HAP-1 (cell line): ENCODE data around the gene KRT83.
"Not testable (repeated sequence)": the region's sequence is repeated elsewhere in the genome, so short reads cannot be mapped to it uniquely, and the experiment has no call there.

Source experiments
- DNase-seq, 2 experiments: peaks; one replicate each; pipeline ENCODE4 v3.0.0-alpha.2; 2016 to 2020; ENCODE audit warnings: low spot score in 2 of 2
- H3K27me3 ChIP-seq: fragments of 250-450 bp; sonication (Bioruptor Pico); 2 replicates; pipeline ENCODE4 v1.5.1; 2020; ENCODE audit warnings: low read depth, mild to moderate bottlenecking, moderate library complexity
- H3K36me3 ChIP-seq: fragments of 250-450 bp; sonication (Bioruptor Pico); replicated peaks from 2 replicates; pipeline ENCODE4 v1.5.1; 2020; ENCODE audit warnings: mild to moderate bottlenecking
- H3K4me1 ChIP-seq: fragments of 250-450 bp; sonication (Bioruptor Pico); 2 replicates; pipeline ENCODE4 v1.5.1; 2020; ENCODE audit warnings: mild to moderate bottlenecking
- H3K4me3 ChIP-seq: fragments of 250-450 bp; sonication (Bioruptor Pico); 2 replicates; pipeline ENCODE4 v1.5.1; 2020; ENCODE audit warnings: mild to moderate bottlenecking, moderate library complexity
- H3K9me3 ChIP-seq: fragments of 250-450 bp; sonication (Bioruptor Pico); 2 replicates; pipeline ENCODE4 v1.5.1; 2020; ENCODE audit warnings: mild to moderate bottlenecking, moderate library complexity
- in situ Hi-C: fragments of 300-500 bp; cut with MboI; formaldehyde crosslinking; loops from 3 replicates; pipeline ENCODE4 v1.14.3; 2020; ENCODE audit warnings: low sequenced_read_pairs, inconsistent platforms, mixed read lengths

KRT83 gene

GRCh38 chr12:52290483-52291134 lies 30.6 kb downstream of the KRT83 start:
- H3K27me3 ChIP-seq, H3K36me3 ChIP-seq, DNase-seq, H3K4me1 ChIP-seq, H3K4me3 ChIP-seq, H3K9me3 ChIP-seq, in situ Hi-C loops: not testable (repeated sequence)

GRCh38 chr12:52287816-52288805 lies 33.1 kb downstream of the KRT83 start:
- H3K4me3 ChIP-seq, in situ Hi-C loops, DNase-seq: not testable (repeated sequence)

GRCh38 chr12:52286857-52287785 lies 34.1 kb downstream of the KRT83 start:
- not testable (repeated sequence) for H3K4me1 ChIP-seq

More at GRCh38 chr12:52287816-52288805, 33.1 kb downstream of the KRT83 start:
- not testable (repeated sequence) for H3K36me3 ChIP-seq, H3K9me3 ChIP-seq, H3K4me1 ChIP-seq, H3K27me3 ChIP-seq

GRCh38 chr12:52285851-52286530 lies 35.2 kb downstream of the KRT83 start:
- in situ Hi-C loops: no loop called here
- H3K36me3 ChIP-seq: no peaks in the 10 kb centered on the region
- no peaks in the 10 kb centered on the region for H3K9me3 ChIP-seq
- no peaks in the 10 kb centered on the region; the same call in 1 of the 2 replicates for H3K4me1 ChIP-seq
- H3K4me3 ChIP-seq: no peak overlapping the region
- H3K27me3 ChIP-seq: no peaks in the 10 kb centered on the region
- DNase-seq: no peak

More at GRCh38 chr12:52286857-52287785, 34.1 kb downstream of the KRT83 start:
- H3K9me3 ChIP-seq, H3K4me3 ChIP-seq, H3K36me3 ChIP-seq, in situ Hi-C loops, DNase-seq, H3K27me3 ChIP-seq: not testable (repeated sequence)

- H3K4me1 ChIP-seq: peaks cover 7% of the 10 kb centered on the region
- in situ Hi-C loops: no loop called here
Observed at GRCh38 chr12:52285172-52285745, 35.9 kb downstream of the KRT83 start.

GRCh38 chr12:52284562-52285171 lies 36.5 kb downstream of the KRT83 start:
- no peaks in the 10 kb centered on the region for H3K27me3 ChIP-seq
- no peak for DNase-seq
- no peaks in the 10 kb centered on the region for H3K36me3 ChIP-seq
- H3K9me3 ChIP-seq: no peaks in the 10 kb centered on the region
- H3K4me3 ChIP-seq: no peak overlapping the region
- H3K4me1 ChIP-seq: peaks cover 13% of the 10 kb centered on the region
- in situ Hi-C loops: no loop called here

More at GRCh38 chr12:52285172-52285745, 35.9 kb downstream of the KRT83 start:
- Histone ChIP-seq H3K9me3 (no peaks in the 10 kb centered on the region), H3K36me3 (no peaks in the 10 kb centered on the region), H3K27me3 (no peaks in the 10 kb centered on the region), H3K4me3 (no peak overlapping the region)
- DNase-seq: no peak

GRCh38 chr12:52280796-52281560 lies 40.2 kb downstream of the KRT83 start:
- Histone ChIP-seq H3K4me1 (peaks cover 20% of the 10 kb centered on the region), H3K4me3 (no peak overlapping the region), H3K9me3 (no peaks in the 10 kb centered on the region), H3K27me3 (no peaks in the 10 kb centered on the region), H3K36me3 (no peaks in the 10 kb centered on the region)
- DNase-seq: peak in 1 of 2 experiments; percentile 39
- in situ Hi-C loops: no loop called here

- H3K9me3 ChIP-seq: no peaks in the 10 kb centered on the region
- H3K36me3 ChIP-seq: no peaks in the 10 kb centered on the region
- H3K4me1 ChIP-seq: peaks cover 20% of the 10 kb centered on the region
- peak in 1 of 2 experiments; percentile 35 for DNase-seq
- H3K4me3 ChIP-seq: no peak overlapping the region
- in situ Hi-C loops: no loop called here
- no peaks in the 10 kb centered on the region for H3K27me3 ChIP-seq
Observed at GRCh38 chr12:52280319-52280795, 40.8 kb downstream of the KRT83 start.

GRCh38 chr12:52279422-52280318 lies 41.5 kb downstream of the KRT83 start:
- no peaks in the 10 kb centered on the region for H3K9me3 ChIP-seq
- no peak overlapping the region for H3K4me3 ChIP-seq
- peaks cover 20% of the 10 kb centered on the region for H3K4me1 ChIP-seq
- in situ Hi-C loops: no loop called here
- no peak for DNase-seq
- H3K36me3 ChIP-seq: no peaks in the 10 kb centered on the region
- H3K27me3 ChIP-seq: no peaks in the 10 kb centered on the region

GRCh38 chr12:52278575-52279421 lies 42.4 kb downstream of the KRT83 start:
- peaks cover 20% of the 10 kb centered on the region for H3K4me1 ChIP-seq
- peak; percentile 52 to 87 for DNase-seq
- no peaks in the 10 kb centered on the region for H3K9me3 ChIP-seq
- H3K27me3 ChIP-seq: no peaks in the 10 kb centered on the region
- H3K4me3 ChIP-seq: peak overlapping the region; percentile 23
- in situ Hi-C loops: no loop called here
- no peaks in the 10 kb centered on the region for H3K36me3 ChIP-seq
